ENCODE results near the gene SMC1A. TPM values are rescaled to one million over a fixed set of nuclear protein-coding genes. Genes with fewer than 3 reads are reported as not detected.

SMC1A gene
- total RNA-seq, 1 experiment from 2014 or later = 89.3 TPM

- ChIA-PET POLR2A (interaction anchor here (1.3 kb wide), 1 partner anchor 18 kb away, joined by 4 read pairs; the partner anchor contains the start of genes RIBC1 and SMC1A), CTCF (interaction anchor here (0.6 to 2.2 kb wide), 3 partner anchors 19 to 618 kb away, joined by 4 to 14 read pairs (median 7); partner anchors contain the start of genes RIBC1 and SMC1A)
- Mint-ChIP-seq H3K36me3 (no peaks in the 10 kb centered on the region), H3K4me3 (peak overlapping the region; percentile 69), H3K27ac (no peak overlapping the region), H3K27me3 (ENCODE audit: low read depth) (peaks cover 21% of the 10 kb centered on the region), H3K9me3 (no peaks in the 10 kb centered on the region), H3K4me1 (peaks cover 4% of the 10 kb centered on the region)
- ATAC-seq = no peak
- TF ChIP-seq E2F4 (CRISPR knock-in tag; IDR thresholded peaks at IDR 0.05; ENCODE audit: borderline replicate concordance, low read depth) = no peak
- DNase-seq (ENCODE audit: low spot score) = no peak
Observed at GRCh38 chrX:53440621-53441517, 18.4 kb upstream of the SMC1A start.

GRCh38 chrX:53440101-53440500 lies 17.6 kb upstream of the SMC1A start:
- no peak for DNase-seq (ENCODE audit: low spot score)
- TF ChIP-seq, protein P1, sequence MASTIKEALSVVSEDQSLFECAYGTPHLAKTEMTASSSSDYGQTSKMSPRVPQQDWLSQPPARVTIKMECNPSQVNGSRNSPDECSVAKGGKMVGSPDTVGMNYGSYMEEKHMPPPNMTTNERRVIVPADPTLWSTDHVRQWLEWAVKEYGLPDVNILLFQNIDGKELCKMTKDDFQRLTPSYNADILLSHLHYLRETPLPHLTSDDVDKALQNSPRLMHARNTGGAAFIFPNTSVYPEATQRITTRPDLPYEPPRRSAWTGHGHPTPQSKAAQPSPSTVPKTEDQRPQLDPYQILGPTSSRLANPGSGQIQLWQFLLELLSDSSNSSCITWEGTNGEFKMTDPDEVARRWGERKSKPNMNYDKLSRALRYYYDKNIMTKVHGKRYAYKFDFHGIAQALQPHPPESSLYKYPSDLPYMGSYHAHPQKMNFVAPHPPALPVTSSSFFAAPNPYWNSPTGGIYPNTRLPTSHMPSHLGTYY (CRISPR knock-in tag; IDR thresholded peaks at IDR 0.05) = no peak
- no peak for TF ChIP-seq TCF7 (CRISPR knock-in tag; IDR thresholded peaks at IDR 0.05; ENCODE audit: low read depth)
- no peak for TF ChIP-seq ZNF423 (CRISPR knock-in tag; IDR thresholded peaks at IDR 0.05)
- TF ChIP-seq, protein P2, sequence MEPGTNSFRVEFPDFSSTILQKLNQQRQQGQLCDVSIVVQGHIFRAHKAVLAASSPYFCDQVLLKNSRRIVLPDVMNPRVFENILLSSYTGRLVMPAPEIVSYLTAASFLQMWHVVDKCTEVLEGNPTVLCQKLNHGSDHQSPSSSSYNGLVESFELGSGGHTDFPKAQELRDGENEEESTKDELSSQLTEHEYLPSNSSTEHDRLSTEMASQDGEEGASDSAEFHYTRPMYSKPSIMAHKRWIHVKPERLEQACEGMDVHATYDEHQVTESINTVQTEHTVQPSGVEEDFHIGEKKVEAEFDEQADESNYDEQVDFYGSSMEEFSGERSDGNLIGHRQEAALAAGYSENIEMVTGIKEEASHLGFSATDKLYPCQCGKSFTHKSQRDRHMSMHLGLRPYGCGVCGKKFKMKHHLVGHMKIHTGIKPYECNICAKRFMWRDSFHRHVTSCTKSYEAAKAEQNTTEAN (CRISPR knock-in tag; IDR thresholded peaks at IDR 0.05) = no peak
- no peak for TF ChIP-seq ETV6 (CRISPR knock-in tag; IDR thresholded peaks at IDR 0.05)
- TF ChIP-seq OVOL2 (CRISPR knock-in tag; IDR thresholded peaks at IDR 0.05; ENCODE audit: borderline replicate concordance) = no peak
- TF ChIP-seq FOXJ3 (CRISPR knock-in tag; IDR thresholded peaks at IDR 0.05; ENCODE audit: borderline replicate concordance) = no peak
- no peak for TF ChIP-seq FOXP4 (CRISPR knock-in tag; IDR thresholded peaks at IDR 0.05)
- TF ChIP-seq, protein P3, sequence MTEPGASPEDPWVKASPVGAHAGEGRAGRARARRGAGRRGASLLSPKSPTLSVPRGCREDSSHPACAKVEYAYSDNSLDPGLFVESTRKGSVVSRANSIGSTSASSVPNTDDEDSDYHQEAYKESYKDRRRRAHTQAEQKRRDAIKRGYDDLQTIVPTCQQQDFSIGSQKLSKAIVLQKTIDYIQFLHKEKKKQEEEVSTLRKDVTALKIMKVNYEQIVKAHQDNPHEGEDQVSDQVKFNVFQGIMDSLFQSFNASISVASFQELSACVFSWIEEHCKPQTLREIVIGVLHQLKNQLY (CRISPR knock-in tag; IDR thresholded peaks at IDR 0.05) = no peak
- Mint-ChIP-seq H3K9me3 (no peaks in the 10 kb centered on the region), H3K4me1 (peaks cover 4% of the 10 kb centered on the region), H3K27ac (no peak overlapping the region), H3K36me3 (no peaks in the 10 kb centered on the region), H3K4me3 (peak overlapping the region; percentile 69), H3K27me3 (ENCODE audit: low read depth) (peaks cover 21% of the 10 kb centered on the region)
- CTCF ChIA-PET = interaction anchor here (1.6 to 2.2 kb wide), 3 partner anchors 18 to 127 kb away, joined by 5 to 14 read pairs (median 7); partner anchors contain the start of genes RIBC1 and SMC1A
- ATAC-seq = no peak
- POLR2A ChIA-PET = interaction anchor here (1.3 kb wide), 1 partner anchor 17 kb away, joined by 4 read pairs; the partner anchor contains the start of genes RIBC1 and SMC1A

- ChIA-PET POLR2A (interaction anchor here (0.7 kb wide), 1 partner anchor 124 kb away, joined by 3 read pairs; no protein-coding TSS in a partner anchor), CTCF (interaction anchor here (1.1 to 1.9 kb wide), 2 partner anchors 124 to 126 kb away, joined by 3 to 5 read pairs; no protein-coding TSS in a partner anchor)
- DNase-seq (ENCODE audit: low spot score) = no peak
- Mint-ChIP-seq H3K4me1 (peaks cover 9% of the 10 kb centered on the region), H3K27ac (no peak overlapping the region), H3K27me3 (ENCODE audit: low read depth) (peaks cover 21% of the 10 kb centered on the region), H3K9me3 (no peaks in the 10 kb centered on the region), H3K4me3 (no peak overlapping the region), H3K36me3 (no peaks in the 10 kb centered on the region)
- TF ChIP-seq FOXJ3 (CRISPR knock-in tag; IDR thresholded peaks at IDR 0.05; ENCODE audit: borderline replicate concordance) (no peak), ZNF138 (CRISPR knock-in tag; conservative IDR thresholded peaks at IDR 0.05) (no peak), ZNF263 (CRISPR knock-in tag; IDR thresholded peaks at IDR 0.05; ENCODE audit: low read depth) (no peak), ZNF512 (CRISPR knock-in tag; IDR thresholded peaks at IDR 0.05; ENCODE audit: borderline replicate concordance) (no peak), MYBL2 (CRISPR knock-in tag; IDR thresholded peaks at IDR 0.05) (no peak), ESRRA (CRISPR knock-in tag; IDR thresholded peaks at IDR 0.05; ENCODE audit: borderline replicate concordance) (no peak), ZNF121 (CRISPR knock-in tag; IDR thresholded peaks at IDR 0.05) (no peak), STAT6 (CRISPR knock-in tag; conservative IDR thresholded peaks at IDR 0.05; ENCODE audit: low read depth) (no peak)
- no peak for ATAC-seq
Observed at GRCh38 chrX:53438832-53439230, 16.4 kb upstream of the SMC1A start.

Measured in WTC11 (cell line).